ENCODE data around the gene EVL. TPM values are rescaled to one million over a fixed set of nuclear protein-coding genes. Genes with fewer than 3 reads are reported as not detected.

Gene EVL
- total and polyA plus RNA-seq, 2 of the 8 experiments (the other 6 are each of a cell fraction or from before 2014, with no cell fraction given), result 30.7 to 64.6 TPM

DNA sequence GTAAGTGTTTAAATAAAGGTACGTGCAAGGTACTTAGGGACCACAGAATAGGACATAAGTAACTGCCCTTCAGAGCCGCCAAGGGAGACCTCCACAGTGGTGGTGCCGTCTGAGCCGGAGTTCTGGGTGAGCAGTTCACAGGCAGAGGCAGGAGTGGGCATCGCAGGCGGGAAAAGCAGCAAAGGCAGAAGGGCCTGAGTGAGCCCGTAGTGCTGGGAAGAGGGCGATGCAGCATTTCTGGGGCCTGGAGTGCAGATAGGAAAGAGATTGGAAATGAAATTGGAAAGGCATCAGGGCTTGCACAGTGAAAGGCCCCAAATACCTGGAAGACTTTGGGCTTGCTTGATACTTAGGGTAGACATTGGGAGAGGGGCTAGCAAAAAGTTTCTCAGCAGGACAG lies 32.9 kb downstream of the EVL start (continued):
- no peak for TF ChIP-seq ASH2L (IDR thresholded peaks at IDR 0.05; ENCODE audit: low read length)
- no peak for TF ChIP-seq E2F6 (IDR thresholded peaks at IDR 0.05)
- no peak for TF ChIP-seq RNF2 (IDR thresholded peaks at IDR 0.05; ENCODE audit: borderline replicate concordance, low read depth, low read length, missing control alignments, poor library complexity, severe bottlenecking)
- no peak for TF ChIP-seq CHD1 (IDR thresholded peaks at IDR 0.05; ENCODE audit: low read depth, low read length)

Data from H1 (cell line).